ENCODE data around the gene SPTAN1.

GRCh38 chr9:128642675-128643245 is 90.4 kb downstream of the SPTAN1 start:
- TF ChIP-seq CTCF (conservative IDR thresholded peaks at IDR 0.05; ENCODE audit: low read depth in 2 of 2), result no peak
- TF ChIP-seq EZH2 (IDR thresholded peaks at IDR 0.05; ENCODE audit: low read depth, unreplicated experiment), result no peak
- TF ChIP-seq NANOG (IDR thresholded peaks at IDR 0.05; ENCODE audit: borderline replicate concordance), result no peak
